ENCODE results near the gene ARGLU1. TPM values are rescaled to one million over a fixed set of nuclear protein-coding genes. Genes with fewer than 3 reads are reported as not detected.

Gene ARGLU1
- total RNA-seq, 1 donor from 2014 or later, result 112 TPM

- peak overlapping the region; percentile 53 for H3K27ac Mint-ChIP-seq
- no peaks in the 10 kb centered on the region for H3K9me3 Mint-ChIP-seq
- peak; percentile 20 for DNase-seq
- peaks cover 73% of the 10 kb centered on the region for H3K4me1 Mint-ChIP-seq
- no peak for TF ChIP-seq CTCF (IDR thresholded peaks at IDR 0.05)
- H3K4me3 Mint-ChIP-seq, result peak overlapping the region; percentile 25
- ChIA-PET POLR2A (interaction anchor here (0.7 kb wide), 1 partner anchor 21 kb away, joined by 7 read pairs; no protein-coding TSS in a partner anchor), CTCF (no interaction called here)
- peak; percentile 94 for ATAC-seq (ENCODE audit: low read depth)
- no peaks in the 10 kb centered on the region for H3K27me3 Mint-ChIP-seq
- intact Hi-C loops (cut with micrococcal nuclease), result loop anchor here (1.0 to 10.0 kb wide), 3 partner anchors 10 to 1427 kb away; no protein-coding TSS in a partner anchor
- peaks cover 28% of the 10 kb centered on the region for H3K36me3 Mint-ChIP-seq (ENCODE audit: low read depth)
Measured at GRCh38 chr13:106561551-106562170, 6.3 kb downstream of the ARGLU1 start.

- Mint-ChIP-seq H3K27me3 (no peaks in the 10 kb centered on the region), H3K27ac (peak overlapping the region; percentile 2), H3K4me3 (no peak overlapping the region), H3K9me3 (no peaks in the 10 kb centered on the region), H3K36me3 (ENCODE audit: low read depth) (peaks cover 37% of the 10 kb centered on the region), H3K4me1 (peaks cover 64% of the 10 kb centered on the region)
- POLR2A ChIA-PET, result no interaction called here
- DNase-seq, result no peak
- CTCF ChIA-PET, result no interaction called here
- TF ChIP-seq CTCF (IDR thresholded peaks at IDR 0.05), result no peak
- no peak for ATAC-seq (ENCODE audit: low read depth)
- intact Hi-C loops (cut with micrococcal nuclease), result loop anchor here (1.0 to 10.0 kb wide), 3 partner anchors 10 to 1426 kb away; no protein-coding TSS in a partner anchor
Measured at GRCh38 chr13:106560821-106561220, 7.1 kb downstream of the ARGLU1 start.

GRCh38 chr13:106558527-106558926 lies 9.4 kb downstream of the ARGLU1 start:
- intact Hi-C loops (cut with micrococcal nuclease), result no loop called here
- H3K4me1 Mint-ChIP-seq, result peaks cover 43% of the 10 kb centered on the region
- DNase-seq (no peak), ATAC-seq (ENCODE audit: low read depth) (no peak)
- no peak overlapping the region for H3K27ac Mint-ChIP-seq
- H3K4me3 Mint-ChIP-seq, result no peak overlapping the region
- TF ChIP-seq CTCF (IDR thresholded peaks at IDR 0.05), result no peak
- ChIA-PET CTCF (no interaction called here), POLR2A (no interaction called here)
- H3K27me3 Mint-ChIP-seq, result no peaks in the 10 kb centered on the region
- H3K9me3 Mint-ChIP-seq, result no peaks in the 10 kb centered on the region
- H3K36me3 Mint-ChIP-seq (ENCODE audit: low read depth), result peaks cover 60% of the 10 kb centered on the region

GRCh38 chr13:106555631-106556328 lies 12.2 kb downstream of the ARGLU1 start:
- CTCF ChIA-PET, result no interaction called here
- TF ChIP-seq CTCF (IDR thresholded peaks at IDR 0.05), result no peak
- ATAC-seq (ENCODE audit: low read depth), result no peak
- POLR2A ChIA-PET, result no interaction called here
- peaks cover 82% of the 10 kb centered on the region for H3K36me3 Mint-ChIP-seq (ENCODE audit: low read depth)
- H3K4me3 Mint-ChIP-seq, result no peak overlapping the region
- intact Hi-C loops (cut with micrococcal nuclease), result no loop called here
- peaks cover 21% of the 10 kb centered on the region for H3K4me1 Mint-ChIP-seq
- H3K9me3 Mint-ChIP-seq, result no peaks in the 10 kb centered on the region
- H3K27ac Mint-ChIP-seq, result no peak overlapping the region
- no peaks in the 10 kb centered on the region for H3K27me3 Mint-ChIP-seq
- no peak for DNase-seq

GRCh38 chr13:106551751-106552150 lies 16.2 kb downstream of the ARGLU1 start:
- Mint-ChIP-seq H3K36me3 (ENCODE audit: low read depth) (peaks cover 82% of the 10 kb centered on the region), H3K27me3 (no peaks in the 10 kb centered on the region), H3K4me1 (peaks cover 6% of the 10 kb centered on the region), H3K9me3 (no peaks in the 10 kb centered on the region), H3K27ac (no peak overlapping the region), H3K4me3 (no peak overlapping the region)
- intact Hi-C loops (cut with micrococcal nuclease), result loop anchor here (1.0 to 2.0 kb wide), 2 partner anchors 10 to 15 kb away; no protein-coding TSS in a partner anchor
- DNase-seq (no peak), ATAC-seq (ENCODE audit: low read depth) (no peak)
- POLR2A ChIA-PET, result no interaction called here
- CTCF ChIA-PET, result no interaction called here
- TF ChIP-seq CTCF (IDR thresholded peaks at IDR 0.05), result no peak

Measured in activated B cell treated with CpG ODN at 0.5 μM for 24 hours (primary cell).